GM10847 (cell line): ENCODE measurements around the gene IFNA13.

Experiments used
- POLR2A ChIP-seq: IDR thresholded peaks from 2 replicates; pipeline ENCODE4 v1.6.1; 2011; ENCODE audit not compliant: insufficient read length; ENCODE audit errors: extremely low read depth

The IFNA13 gene

GRCh38 chr9:21367957-21368356 lies at the start of gene IFNA13:
IFNA13 (minus strand) TSS chr9:21368057; CDS start chr9:21368010, 47 bp downstream.
- TF ChIP-seq POLR2A: no peak

GRCh38 chr9:21415493-21416267 lies 47.8 kb upstream of the IFNA13 start:
- no peak for TF ChIP-seq POLR2A

DNA sequence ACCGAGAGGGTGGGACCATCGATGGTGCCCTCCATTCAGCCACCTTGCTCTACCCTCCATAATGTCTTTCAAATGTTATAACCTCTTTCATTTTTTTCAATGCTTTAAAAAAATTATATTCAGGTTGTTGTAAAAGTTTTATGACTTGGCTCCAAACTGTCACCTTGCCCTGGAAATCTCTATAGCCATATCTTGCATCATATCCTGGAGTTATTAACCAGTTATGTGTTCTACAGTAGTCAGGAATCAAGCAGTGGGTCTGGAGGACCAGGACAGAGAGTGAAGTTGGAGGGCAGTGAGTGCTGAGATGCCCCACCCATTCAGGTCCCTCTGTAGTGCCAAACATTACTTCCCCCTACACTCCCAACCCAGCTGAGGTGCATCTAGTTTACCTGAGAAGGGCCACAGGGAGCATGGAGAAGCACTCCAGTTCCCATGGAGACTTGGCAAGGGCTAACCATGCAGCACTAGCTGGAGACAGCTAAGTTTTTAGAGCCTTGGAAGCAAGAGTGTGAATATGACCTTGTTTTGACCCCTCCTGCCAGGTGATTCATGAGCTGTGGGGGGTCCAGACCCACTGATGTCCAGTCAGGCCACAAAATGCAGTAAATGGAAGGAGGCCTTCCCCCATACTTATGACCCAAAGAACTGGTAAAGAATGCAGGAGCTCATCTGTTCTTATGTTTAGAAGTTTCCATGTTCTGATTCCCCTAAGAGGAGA lies 46.5 kb upstream of the IFNA13 start:
- TF ChIP-seq POLR2A: no peak

DNA sequence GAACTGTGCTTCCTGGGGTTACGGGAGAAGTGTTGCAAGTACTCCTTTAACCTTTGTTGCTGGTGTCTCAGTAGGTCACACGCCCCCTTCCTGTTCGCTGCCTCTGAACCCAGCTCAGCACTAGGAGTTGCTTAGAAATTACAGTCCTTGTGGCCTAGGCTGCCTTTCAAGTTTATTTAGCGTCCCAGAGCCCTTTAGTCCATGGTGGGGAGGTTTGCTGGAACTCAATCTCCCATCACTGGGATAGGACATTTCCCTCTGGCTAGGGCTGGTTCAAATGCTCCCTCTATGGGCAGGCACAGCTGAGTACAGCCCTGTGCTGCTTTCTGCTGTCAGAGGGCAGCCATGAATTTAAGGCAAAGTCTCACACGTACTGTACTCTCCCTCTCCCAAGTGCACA lies 45.8 kb upstream of the IFNA13 start:
- TF ChIP-seq POLR2A: no peak

DNA sequence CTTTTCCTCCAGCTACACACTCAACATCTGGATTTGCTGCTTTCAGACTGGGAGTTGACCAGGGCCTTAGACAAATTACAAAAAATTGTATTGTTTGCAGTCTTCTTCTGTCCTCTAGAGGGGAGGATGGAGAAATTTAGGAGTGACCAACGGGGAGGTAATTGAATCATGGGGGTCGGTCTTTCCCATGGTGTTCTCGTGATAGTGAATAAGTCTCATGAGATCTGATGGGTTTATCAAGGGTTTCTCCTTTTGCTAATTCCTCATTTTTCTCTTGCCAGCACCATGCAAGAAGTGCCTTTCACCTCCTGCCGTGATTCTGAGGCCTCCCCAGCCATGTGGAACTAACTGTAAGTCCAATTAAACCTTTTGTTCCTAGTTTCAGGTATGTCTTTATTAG lies 45.3 kb upstream of the IFNA13 start:
- TF ChIP-seq POLR2A: no peak

DNA sequence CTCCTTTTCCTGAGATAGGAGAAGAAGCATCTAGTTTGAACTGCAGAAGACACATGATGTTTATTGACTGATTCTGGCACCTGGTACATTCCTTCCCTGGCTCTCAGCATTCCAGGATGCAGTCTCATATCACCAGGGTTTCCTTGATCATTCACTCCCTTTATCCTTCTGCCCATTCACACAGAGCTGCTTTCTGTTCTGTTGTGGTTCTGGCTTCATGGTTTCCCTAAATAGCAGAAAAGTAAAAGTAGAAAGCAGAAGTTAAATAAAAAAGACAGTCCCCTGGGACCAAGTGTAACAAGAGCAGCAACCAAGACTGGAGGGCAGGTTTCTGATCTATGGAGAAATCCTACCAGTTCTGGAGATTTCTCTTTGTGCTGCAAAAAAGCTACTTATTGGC lies 44.2 kb upstream of the IFNA13 start:
- no peak for TF ChIP-seq POLR2A

- TF ChIP-seq POLR2A: no peak
These were observed 41.0 kb upstream of the IFNA13 start, which contains the start of gene IFNA8 for GRCh38 chr9:21408817-21409216. IFNA8 (plus strand) TSS chr9:21409117; CDS start chr9:21409177, 60 bp downstream.

DNA sequence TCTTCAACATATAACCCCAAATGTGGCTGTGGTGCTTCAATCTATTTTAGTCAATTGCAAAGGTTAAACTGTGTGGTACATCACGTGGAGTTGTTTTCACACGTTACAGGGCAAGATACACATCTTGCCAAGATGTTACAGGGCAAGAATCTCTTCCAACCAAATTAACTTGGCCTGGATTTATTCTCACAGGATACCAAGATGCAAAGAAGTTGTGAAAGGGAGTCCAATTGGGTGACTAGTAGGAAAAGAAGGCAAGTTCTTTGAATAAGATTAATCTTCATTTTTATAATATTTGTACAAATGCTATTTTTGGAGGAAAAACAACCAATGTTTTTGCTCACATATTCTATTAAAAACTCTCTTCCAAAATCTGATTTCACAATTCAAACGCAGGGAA lies 36.3 kb upstream of the IFNA13 start:
- no peak for TF ChIP-seq POLR2A

DNA sequence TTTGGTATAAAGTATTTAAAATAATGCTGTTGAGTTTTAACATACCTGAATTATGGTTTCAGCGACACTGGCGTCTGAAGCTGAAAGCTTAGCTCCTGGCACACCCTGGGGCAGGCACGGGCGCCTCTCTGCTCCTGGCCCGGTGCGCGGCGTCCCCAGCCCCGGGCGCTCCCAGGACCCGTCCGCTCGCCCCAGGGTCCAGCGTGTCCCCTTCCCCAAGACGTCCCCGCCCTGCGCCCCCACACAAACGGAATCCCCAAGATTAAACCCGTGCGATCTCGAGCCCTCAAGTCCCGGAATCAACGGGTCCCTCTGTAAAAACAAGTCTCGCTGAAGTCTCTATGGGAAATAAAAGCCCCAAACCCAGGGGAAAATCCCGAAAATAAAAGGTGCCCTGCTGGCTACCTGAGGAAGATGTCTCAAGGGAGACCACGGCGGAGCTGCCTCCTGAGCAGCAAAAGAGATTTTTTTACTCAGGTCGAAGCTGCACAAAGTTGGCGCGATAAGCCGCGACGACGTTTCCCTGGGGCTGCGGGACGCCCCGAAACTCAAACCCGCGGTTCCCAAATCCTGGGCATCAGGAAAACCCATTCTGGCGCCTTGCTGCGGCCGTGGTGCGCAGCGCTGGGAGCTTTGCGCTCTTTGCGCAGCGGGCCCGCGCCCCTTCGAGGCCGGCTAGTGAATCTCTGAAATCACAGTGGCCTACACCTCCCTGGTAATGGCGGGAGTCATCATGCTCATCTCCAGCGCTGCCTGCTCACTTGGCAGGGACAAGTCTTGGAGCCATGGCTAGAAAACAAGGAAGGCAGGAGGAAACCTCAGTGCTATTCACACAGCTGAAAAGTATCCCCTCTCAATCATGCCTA lies 34.8 kb upstream of the IFNA13 start:
- TF ChIP-seq POLR2A: no peak

GRCh38 chr9:21399956-21400355 lies 32.1 kb upstream of the IFNA13 start:
- TF ChIP-seq POLR2A: no peak

DNA sequence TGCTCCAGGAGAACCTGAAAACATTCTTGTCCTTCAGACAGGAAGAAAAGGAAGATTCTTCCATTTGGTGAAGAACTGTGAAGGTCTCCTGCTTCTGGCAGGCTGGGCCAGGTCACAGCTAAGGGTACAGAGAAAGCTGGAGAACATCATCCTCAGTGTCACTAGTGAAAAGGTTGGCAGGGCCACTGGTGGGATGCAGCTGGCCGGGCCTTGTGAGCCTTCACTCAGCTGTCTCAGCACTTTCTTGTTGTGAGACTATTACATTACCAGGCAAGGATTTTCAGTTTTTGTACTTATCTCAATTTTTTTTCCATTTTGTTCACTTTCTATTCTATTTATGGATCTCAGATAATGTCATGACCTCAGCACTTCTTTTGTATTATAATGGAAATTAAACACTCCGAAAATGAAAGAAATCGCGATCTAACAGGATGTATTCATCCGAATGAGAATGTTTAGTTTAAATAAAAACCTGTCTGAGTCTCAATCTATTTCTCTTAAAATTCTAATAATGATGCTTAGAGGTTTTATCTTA lies 31.2 kb upstream of the IFNA13 start:
- no peak for TF ChIP-seq POLR2A

GRCh38 chr9:21395778-21396717 lies 28.2 kb upstream of the IFNA13 start:
- TF ChIP-seq POLR2A: no peak

- TF ChIP-seq POLR2A: no peak
These were observed 24.4 kb upstream of the IFNA13 start for GRCh38 chr9:21392270-21392669.

GRCh38 chr9:21385131-21385670 lies 17.3 kb upstream of the IFNA13 start, which contains the start of gene IFNA2:
IFNA2 (minus strand) TSS chr9:21385398; CDS start chr9:21385329, 69 bp downstream.
- no peak for TF ChIP-seq POLR2A
